NCI-H2196 (cell line): ENCODE data around the gene LDLRAD2.
A peak's percentile ranks its signal among the peaks of the same experiment; 100 is the strongest.
"Not testable (repeated sequence)": the region's sequence is repeated elsewhere in the genome, so short reads cannot be mapped to it uniquely, and the experiment has no call there.

ENCODE experiments used
- DNase-seq: peaks from one replicate; lab custom pipeline; 2025; ENCODE audit not compliant: unreplicated experiment; lab: John Stamatoyannopoulos, UW

Gene LDLRAD2, protein sequence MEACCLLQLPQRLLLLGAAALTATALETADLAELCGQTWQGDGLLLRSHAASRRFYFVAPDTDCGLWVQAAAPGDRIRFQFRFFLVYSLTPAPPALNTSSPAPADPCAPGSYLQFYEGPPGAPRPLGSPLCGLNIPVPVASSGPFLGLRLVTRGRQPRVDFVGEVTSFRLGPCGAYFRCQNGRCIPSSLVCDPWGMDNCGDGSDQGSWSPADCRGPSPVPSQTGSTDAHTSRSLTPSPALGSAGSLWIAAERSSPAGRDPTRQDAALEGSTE

DNA sequence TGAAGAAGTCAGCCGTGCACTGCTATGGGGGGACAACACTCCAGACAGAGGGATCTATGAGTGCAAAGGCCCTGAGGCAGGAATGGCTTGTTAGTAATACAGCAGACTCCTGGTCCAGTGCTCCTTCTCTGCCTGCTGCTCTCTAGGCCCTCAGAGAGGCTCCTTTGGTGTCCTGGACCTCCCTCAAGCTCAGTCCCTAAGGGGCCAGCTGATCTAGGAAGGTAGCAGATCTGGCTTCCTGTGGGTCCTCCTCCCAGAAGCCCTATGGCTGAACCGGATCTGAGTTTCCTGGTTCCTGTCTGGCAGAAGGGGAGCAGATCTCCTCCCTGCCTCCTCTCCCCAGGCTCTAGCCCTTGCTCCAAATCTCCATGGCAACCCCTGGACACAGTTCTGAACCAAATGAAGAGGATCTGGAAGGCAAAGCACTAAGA lies at the start of gene LDLRAD2:
LDLRAD2 (plus strand) TSS at position 391 of the 431 bp plus-strand sequence. CDS start 187 bp downstream, outside the sequence.
- DNase-seq, result peak; percentile 50

DNA sequence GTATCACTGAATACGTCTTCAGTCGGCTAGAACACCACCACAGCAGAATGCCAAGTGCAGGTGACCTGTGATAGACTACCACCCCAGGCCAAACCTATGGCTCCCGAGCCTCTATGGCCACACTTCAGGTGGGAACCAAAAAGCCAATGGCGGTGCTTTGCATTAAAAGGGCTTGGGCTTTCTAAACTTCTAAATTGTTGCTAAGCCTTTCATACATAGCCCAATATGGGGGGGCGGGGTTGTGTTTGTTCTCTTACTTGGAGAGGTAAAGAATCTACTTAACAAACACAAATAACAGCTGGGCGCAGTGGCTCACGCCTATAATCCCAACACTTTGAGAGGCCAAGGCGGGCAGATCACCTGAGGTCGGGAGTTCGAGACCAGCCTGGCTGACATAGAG lies 48.8 kb upstream of the LDLRAD2 start:
- no peak for DNase-seq

DNA sequence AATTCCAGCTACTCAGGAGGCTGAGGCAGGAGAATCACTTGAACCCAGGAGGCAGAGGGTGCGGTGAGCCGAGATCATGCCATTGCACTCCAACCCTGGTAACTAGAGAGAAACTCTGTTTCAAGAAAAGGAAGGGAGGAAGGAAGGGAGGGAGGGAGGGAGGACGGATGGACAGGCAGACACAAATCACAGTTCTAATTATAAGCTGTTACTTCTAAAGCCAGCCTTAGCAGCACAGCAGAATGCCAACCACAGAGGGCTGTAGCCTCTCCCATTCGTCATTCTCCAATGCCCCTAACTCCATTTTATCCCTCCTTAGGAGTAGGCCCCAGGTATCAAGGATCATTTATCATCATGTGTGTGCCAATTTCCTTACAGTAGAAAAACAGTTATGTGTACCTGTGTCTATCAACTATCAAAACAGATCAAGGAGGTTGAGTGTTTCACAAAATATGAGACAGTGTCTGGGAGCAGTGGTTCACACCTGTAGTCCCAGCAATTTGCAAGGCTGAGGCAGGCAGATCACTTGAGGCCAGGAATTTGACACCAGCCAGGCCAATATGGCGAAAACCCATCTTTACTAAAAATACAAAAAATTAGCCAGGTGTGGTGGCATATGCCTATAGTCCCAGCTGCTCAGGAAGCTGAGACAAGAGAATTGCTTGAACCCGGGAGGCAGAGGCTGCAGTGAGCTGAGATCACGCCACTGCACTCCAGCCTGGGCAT lies 48.2 kb upstream of the LDLRAD2 start:
- no peak for DNase-seq

DNA sequence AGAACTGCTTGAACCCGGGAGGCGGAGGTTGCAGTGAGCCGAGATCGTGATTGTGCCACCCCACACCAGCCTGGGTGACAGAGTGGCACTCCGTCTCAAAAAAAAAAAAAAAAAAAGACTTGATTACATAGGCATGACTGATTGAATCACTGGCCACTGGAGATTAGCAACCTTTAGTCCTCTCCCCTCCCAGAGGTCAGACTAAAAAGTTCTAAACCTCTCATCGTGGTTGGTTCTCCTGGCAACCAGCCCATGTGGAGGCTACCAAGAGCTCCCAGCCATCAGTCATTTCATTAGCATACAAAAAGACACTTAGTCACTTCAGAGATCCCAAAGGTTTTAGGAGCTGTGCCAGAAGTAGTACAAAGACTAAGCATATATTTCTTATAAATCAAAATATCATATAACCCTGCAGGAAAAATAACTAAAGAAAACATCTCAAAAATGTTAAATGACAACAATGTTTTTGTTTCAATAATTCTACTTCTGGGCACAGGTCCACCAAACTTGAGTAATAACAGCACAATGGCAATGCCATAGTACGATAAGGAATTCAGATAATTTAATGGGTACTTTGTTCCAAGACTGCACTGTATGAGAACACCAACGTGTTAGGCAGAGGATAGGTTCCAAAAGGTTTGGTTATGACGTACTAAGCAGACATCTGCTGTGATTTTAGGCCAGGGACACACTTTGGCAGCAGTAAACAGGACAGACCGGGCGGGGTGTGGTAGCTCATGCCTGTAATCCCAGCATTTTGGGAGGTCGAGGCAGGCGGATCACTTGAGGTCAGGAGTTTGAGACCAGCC lies 47.2 kb upstream of the LDLRAD2 start:
- peak; percentile 60 for DNase-seq

DNA sequence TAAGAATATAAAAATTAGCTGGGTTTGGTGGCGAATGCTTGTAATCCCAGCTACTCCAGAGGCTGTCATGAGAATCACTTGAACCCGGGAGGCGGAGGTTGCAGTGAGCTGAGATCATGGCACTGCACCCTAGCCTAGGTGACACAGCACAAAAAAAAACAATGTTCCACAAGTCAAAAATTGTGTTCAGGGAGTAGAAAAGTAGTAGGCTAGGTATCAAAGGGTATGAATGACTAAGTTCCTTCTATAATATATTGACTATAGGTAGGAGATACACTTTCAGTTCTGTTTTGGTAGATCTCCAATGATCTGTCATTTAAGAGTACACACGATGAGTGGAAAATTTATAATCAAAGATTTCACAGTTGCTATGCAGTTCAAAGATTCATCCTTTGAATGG lies 45.9 kb upstream of the LDLRAD2 start:
- DNase-seq, result no peak

DNA sequence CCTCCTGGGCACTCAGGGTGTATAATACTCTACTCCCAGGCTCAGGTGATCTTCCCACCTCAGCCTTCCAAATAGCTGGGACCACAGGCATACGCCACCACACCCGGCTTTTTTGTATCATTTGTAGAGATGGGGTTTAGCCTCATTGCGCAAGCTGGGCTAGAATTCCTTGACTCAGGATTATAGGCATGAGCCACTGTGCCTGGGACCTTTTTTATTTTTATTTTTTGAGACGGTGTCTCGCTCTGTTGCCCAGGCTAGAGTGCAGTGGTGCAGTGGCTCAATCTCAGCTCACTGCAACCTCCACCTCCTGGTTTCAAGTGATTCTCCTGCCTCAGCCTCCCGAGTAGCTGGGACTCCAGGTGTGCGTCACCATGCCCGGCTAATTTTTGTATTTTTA lies 45.0 kb upstream of the LDLRAD2 start:
- not testable (repeated sequence) for DNase-seq

DNA sequence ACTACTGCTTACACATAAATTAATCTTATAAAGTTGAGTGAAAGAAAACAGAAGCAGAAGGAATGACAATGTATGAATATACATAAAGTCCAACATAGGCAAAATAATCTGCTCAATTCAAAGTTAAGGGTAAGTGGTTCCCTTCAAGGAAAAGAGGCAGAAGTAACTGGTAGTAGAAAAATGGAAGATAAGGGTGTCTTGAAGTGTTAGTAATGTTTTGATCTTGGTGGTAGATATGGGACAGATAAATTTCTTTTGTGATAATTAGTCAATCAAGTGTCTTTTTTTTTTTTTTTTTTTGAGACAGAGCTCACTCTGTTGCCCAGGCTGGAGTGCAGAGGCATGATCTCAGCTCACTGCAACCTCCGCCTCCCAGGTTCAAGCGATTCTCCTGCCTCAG lies 41.9 kb upstream of the LDLRAD2 start:
- DNase-seq, result no peak

DNA sequence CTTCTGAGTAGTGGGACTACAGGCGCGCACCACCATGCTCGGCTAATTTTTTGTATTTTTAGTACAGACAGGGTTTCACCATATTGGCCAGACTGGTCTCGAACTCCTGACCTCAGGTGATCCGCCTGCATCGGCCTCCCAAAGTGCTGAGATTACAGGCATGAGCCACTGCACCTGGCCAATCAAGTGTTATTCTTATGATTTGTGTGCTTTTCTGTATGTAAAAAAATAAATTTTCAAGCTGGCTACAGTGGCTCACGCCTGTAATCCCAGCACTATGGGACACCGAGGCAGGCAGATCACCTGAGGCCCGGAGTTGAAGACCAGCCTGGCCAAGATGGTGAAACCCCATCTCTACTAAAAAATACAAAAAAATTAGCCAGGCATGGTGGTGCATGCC lies 41.5 kb upstream of the LDLRAD2 start:
- DNase-seq, result not testable (repeated sequence)

DNA sequence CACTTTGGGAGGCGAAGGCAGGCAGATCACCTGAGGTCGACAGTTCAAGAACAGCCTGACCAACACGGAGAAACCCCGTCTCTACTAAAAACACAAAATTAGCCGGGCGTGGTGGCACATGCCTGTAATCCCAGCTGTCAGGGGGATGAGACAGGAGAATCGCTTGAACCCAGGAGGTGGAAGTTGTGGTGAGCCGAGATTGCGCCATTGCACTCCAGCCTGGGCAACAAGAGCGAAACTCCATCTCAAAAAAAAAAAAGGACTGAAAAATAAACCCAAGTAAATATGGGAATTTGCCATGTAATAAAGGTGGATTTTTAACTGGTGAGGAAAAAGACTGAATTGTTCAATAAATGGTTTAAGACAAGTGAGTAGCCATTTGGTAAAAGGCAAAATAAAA lies 40.4 kb upstream of the LDLRAD2 start:
- DNase-seq, result not testable (repeated sequence)

DNA sequence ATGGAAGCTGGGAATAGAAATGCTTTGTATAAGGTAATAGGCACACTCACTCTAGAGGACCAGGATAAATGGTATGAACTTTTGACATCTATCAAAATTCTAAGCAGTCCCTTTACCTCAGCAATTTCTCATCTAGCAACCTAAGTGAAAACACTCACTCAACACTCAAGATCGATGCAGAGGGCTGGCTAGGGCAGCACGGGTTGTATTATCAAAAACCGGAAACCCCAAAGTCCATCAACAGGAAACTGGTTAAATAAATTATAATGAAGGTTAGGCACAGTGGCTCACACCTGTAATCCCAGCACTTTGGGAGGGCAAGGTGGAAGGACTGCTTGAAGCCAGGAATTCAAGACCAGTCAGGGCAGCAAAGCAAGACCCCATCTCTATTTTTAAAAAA lies 38.5 kb upstream of the LDLRAD2 start:
- no peak for DNase-seq

DNA sequence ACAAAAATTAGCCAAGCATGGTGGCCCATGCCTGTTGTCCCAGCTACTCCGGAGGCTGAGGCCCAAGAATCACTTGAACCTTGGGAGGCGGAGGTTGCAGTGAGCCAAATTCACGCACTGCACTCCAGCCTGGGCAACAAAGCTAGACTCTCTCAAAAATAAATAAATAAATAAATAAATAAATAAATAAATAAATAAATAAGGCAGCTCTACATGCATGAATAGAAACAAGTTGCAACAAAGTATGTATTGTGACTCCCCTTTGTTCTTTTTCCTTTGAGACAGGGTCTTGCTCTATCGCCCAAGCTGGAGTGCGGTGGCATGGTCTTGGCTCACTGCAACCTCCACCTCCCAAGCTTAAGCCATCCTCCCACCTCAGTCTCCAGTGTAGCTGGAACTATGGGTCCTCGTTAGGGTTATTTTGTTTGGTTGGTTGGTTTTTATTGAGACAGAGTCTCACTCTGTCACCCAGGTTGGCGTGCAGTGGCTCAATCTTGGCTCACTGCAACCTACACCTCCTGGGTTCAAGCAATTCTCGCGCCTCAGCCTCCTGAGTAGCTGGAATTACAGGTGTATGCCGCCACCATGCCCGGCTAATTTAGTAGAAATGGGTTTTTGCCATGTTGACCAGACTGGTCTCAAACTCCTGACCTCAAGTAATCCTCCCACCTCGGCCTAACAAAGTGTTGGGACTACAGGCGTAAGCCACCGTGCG lies 37.1 kb upstream of the LDLRAD2 start:
- DNase-seq, result no peak

DNA sequence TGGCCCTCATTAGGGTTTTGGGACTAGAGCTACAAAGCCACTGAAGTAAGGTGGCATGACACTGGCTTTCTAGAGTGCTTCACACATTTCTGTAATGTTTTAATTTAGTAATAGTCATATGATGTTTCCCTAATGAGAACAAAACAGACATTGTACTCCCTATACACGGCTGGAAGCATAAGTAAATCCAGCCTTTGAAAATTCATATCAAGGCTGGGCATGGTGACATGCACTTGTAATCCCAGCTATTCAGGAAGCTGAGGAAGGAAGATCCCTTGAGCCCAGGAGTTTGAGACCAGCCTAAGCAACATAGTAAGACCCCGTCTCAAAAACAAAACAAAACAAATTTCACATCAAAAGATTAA lies 36.5 kb upstream of the LDLRAD2 start:
- no peak for DNase-seq

DNA sequence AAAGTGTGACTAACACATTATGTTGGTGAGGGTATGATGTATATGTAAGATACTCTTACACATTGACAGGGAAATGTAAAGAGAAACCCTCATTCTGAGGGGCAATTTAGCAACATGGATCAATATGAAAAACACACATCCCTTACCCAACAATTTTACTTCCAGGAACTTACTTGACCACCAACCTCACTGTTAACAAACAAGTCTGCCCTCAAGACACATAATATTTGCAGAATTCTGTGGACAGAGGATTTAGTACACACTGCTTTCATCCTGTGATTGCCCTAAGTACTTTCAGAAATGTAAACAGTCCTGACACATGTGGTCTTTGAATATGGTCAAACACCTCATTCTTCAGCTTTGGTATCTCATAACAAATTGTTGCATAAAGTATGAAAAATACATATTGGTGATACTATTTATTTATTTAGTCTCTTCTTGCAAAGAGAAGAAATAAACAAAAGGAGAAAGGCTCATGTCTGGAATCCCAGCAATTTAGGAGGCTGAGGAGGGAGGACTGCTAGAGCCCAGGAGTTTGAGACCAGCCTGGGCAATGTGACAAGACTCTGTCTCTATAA lies 36.0 kb upstream of the LDLRAD2 start:
- DNase-seq, result no peak

DNA sequence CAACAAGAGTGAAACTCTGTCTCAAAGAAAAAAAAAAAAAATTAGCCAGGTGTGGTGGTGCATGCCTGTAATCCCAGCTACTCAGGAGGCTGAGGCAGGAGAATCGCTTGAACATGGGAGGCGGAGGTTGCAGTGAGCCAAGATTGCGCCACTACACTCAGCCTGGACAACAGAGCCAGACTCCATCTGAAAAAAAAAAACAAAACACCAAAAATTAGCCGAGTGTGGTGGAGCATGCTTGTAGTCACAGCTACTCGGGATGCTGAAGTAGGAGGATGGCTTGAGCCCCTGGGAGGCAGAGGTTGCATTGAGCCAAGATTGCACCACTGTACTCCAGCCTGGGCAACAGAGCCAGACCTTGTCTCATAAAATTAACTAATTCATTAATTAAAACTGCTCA lies 35.1 kb upstream of the LDLRAD2 start:
- not testable (repeated sequence) for DNase-seq

DNA sequence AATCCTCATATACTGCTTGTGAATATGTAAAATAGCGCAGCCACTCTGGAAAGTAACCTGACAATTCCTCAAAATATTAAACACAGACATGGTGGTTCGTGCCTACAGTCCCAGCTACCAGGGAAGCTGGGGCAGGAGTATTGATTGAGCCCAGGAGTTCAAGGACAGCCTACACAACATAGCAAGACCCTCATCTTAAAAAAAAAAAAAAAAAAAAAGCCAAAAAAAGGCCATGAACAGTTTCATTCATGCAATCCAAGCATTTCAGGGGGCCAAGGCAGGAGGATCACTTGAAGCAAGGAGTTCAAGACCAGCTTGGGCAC lies 33.7 kb upstream of the LDLRAD2 start:
- DNase-seq, result no peak

DNA sequence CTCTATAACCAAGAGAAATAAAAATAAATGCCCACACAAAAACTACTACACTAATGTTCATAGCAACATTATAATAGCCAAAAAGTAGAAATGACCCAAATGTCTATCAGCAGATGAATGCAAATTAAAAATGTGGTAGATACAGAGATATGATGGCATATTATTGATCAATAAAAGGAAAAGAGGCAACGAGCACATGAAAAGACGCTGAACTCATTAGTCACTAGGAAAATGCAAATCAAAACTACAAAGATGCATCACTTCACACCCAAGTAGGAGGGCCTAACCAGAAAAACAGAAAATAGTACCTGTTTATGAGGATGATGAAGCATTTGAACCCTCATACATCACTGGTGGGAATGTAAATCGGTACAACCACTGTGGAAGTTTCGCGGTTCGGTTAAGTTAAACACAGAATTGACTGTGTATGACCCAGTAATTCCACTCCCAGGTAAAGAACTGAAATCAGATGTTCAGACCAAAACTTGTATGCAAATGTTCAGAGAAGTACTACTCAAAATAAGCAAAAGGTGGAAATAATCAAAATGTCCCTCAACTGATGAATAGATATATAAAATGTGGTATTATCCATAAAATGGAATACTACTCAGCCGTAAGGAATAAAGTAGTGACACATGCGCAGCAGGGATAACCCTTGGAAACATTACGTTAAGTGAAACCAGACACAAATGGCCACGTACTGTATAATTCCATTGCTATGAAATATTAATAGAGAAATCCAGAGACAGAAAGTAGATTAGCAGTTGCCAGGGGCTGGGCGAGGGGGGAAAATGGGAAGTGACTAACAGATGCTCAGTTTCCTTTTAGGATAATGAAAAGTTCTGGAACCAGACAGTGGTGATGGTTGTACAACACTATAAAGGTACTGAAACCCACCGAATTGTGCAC lies 32.2 kb upstream of the LDLRAD2 start:
- DNase-seq, result no peak

DNA sequence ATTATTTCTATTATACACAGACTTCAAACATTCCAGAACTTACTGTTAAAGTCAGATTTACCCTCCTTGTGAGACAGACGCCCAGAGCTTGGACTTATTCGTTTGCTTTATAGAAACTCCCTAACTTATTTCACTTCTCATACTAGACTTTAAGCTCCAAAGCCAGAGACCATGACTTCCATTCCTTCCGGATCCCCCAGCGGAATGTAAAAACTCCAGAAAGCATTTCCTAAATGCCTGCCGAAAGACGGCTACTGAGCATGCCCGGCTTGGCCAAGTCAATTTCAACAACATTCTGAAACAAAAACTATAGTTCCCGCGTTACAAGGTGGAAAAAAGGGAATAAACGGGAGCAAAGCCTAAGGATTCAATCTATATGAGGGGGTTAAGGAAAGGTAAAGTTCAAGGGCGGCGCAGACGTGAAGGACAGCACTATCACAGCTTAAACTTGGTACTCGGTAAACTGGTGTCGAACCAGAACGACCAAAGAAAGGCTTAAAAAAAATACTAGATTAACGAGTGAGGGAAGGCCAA lies 30.2 kb upstream of the LDLRAD2 start:
- DNase-seq, result no peak

DNA sequence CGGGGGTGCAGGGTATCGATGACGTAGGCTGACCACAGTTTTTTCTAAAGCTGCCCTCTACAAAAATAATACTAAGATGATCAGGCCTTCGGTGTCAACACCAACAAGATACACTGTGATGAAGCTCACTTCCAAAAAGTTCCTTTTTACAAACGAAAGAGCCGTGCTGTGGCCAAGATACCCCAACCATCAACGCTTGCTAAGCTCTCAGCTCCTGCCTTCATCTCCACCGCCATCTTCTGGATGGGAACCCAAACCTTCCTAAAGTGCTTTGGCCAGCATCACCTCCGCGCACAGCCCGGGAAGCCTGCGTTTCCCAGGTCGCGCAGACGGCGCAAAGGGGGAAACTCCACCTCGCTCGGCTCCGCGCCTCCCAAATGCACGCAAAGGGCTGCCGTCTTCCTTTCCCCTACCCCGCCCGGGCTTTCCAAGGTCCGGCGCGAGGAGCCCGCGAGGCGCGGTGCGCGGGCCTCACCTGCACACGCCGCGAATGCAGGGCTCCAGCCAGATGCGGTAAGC lies 29.7 kb upstream of the LDLRAD2 start:
- peak; percentile 66 for DNase-seq

DNA sequence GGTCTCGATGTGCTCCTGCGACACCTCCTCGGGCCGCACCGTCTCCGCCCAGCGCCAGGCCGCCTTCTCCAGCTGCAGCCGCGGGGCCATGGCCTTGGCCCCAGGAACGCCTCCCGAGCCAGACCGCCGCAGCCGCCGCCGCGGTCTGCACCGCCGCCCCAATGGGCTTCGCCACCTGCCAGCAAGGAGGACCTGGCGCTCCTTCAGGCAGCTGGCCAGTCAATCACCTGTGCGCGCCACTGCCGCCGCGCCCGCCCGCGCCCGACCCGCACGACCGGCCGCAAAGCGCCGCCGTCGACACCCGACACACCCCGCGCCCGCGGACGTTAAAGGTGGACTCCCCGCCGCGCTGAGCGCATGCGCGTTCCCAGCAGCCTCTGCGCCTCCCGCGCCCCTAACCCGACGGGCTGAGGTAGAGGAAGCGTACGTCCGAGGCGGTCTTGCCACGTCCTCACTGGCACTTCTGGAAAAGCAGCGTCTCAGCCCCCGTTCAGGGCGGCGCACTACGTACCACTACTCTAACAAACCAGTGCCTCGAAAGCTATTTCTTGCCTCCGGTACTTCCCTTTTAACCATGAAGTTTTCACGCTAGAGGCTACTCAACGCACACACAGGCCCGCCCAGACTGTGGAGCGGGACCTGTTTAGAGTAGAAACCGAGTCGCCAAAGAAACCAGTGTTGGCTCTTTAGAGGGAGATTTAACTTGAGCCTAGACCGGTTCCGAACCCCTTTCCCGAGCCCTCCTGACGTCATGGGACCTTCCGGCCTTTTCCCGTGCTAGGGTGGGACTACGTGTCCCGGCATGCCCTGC lies 29.0 kb upstream of the LDLRAD2 start, which contains the start of gene USP48:
USP48 (minus strand) TSS at position 282 of the 811 bp plus-strand sequence; CDS start at position 90, 192 bp downstream.
- peak; percentile 97 for DNase-seq
